Mesenchymal stem cell (in vitro differentiated cells and primary cell): Measurements from ENCODE around the gene ABHD12B.

Source experiments
- DNase-seq: peaks from one replicate; pipeline ENCODE4 v3.0.0-alpha.2; 2013
- H2AFZ ChIP-seq: one replicate; pipeline ENCODE4 v1.6.1; 2013; ENCODE audit warnings: low read depth, mild to moderate bottlenecking, control low read depth, inconsistent platforms, low read length, moderate library complexity
- H2AK5ac ChIP-seq: 2 replicates; pipeline ENCODE4 v1.6.1; 2013; ENCODE audit warnings: low read length, moderate library complexity, mild to moderate bottlenecking, inconsistent platforms; ENCODE audit not compliant: severe bottlenecking
- H2BK120ac ChIP-seq: one replicate; pipeline ENCODE4 v1.6.1; 2013; ENCODE audit warnings: low read depth, mild to moderate bottlenecking, inconsistent platforms, low read length, moderate library complexity
- H2BK12ac ChIP-seq, 2 experiments: one replicate each; pipeline ENCODE4 v1.6.1; 2013; ENCODE audit warnings: inconsistent platforms in 2 of 2, low read length in 2 of 2, mild to moderate bottlenecking in 2 of 2, moderate library complexity in 2 of 2, control low read depth in 1 of 2
- H2BK15ac ChIP-seq: one replicate; pipeline ENCODE4 v1.6.1; 2013; ENCODE audit warnings: mild to moderate bottlenecking, low read depth, inconsistent platforms; ENCODE audit not compliant: poor library complexity, severe bottlenecking
- H2BK5ac ChIP-seq: 2 replicates; pipeline ENCODE4 v1.6.1; 2013; ENCODE audit warnings: low read depth, mild to moderate bottlenecking, low read length, control low read depth, inconsistent platforms; ENCODE audit not compliant: poor library complexity, severe bottlenecking
- H3K14ac ChIP-seq, 2 experiments: one replicate each; pipeline ENCODE4 v1.6.1; 2013; ENCODE audit warnings: inconsistent platforms in 2 of 2, low read length in 2 of 2, control low read depth in 1 of 2, mild to moderate bottlenecking in 1 of 2, moderate library complexity in 1 of 2
- H3K18ac ChIP-seq, 2 experiments: one replicate each; pipeline ENCODE4 v1.6.1; 2013; ENCODE audit warnings: inconsistent platforms in 2 of 2, low read length in 2 of 2, control low read depth in 1 of 2, low read depth in 1 of 2, mild to moderate bottlenecking in 1 of 2
- H3K23ac ChIP-seq, 2 experiments: one replicate each; pipeline ENCODE4 v1.6.1; 2013; ENCODE audit warnings: inconsistent platforms in 2 of 2, low read length in 2 of 2, mild to moderate bottlenecking in 2 of 2, moderate library complexity in 2 of 2, control low read depth in 1 of 2
- H3K27ac ChIP-seq: 2 replicates; pipeline ENCODE4 v1.5.1; 2013; ENCODE audit warnings: mild to moderate bottlenecking, moderate library complexity, low read length, control low read depth, inconsistent platforms; ENCODE audit not compliant: poor library complexity, severe bottlenecking
- H3K27me3 ChIP-seq, 2 experiments: 2 replicates each; pipeline versions ENCODE4 v1.6.1 to v1.7.0; 2013; ENCODE audit warnings: low read length in 2 of 2, mild to moderate bottlenecking in 2 of 2, moderate library complexity in 2 of 2, control low read depth in 1 of 2, inconsistent platforms in 1 of 2; ENCODE audit not compliant: control insufficient read depth in 1 of 2, insufficient read depth in 1 of 2
- H3K36me3 ChIP-seq, 2 experiments: 2 replicates each; pipeline versions ENCODE4 v1.6.1 to v1.7.0; 2013; ENCODE audit warnings: low read length in 2 of 2, control low read depth in 1 of 2, inconsistent platforms in 1 of 2, low read depth in 1 of 2, mild to moderate bottlenecking in 1 of 2; ENCODE audit not compliant: insufficient read depth in 2 of 2, control insufficient read depth in 1 of 2
- H3K4ac ChIP-seq, 2 experiments: one replicate each; pipeline ENCODE4 v1.6.1; 2013; ENCODE audit warnings: inconsistent platforms in 2 of 2, low read length in 2 of 2, mild to moderate bottlenecking in 2 of 2, moderate library complexity in 2 of 2, control low read depth in 1 of 2, low read depth in 1 of 2
- H3K4me1 ChIP-seq: 2 replicates; pipeline ENCODE4 v1.6.1; 2013; ENCODE audit warnings: low read depth, low read length, control low read depth; ENCODE audit not compliant: control insufficient read depth, insufficient read depth
- H3K4me2 ChIP-seq: 2 replicates; pipeline ENCODE4 v1.6.1; 2013; ENCODE audit warnings: low read length, mild to moderate bottlenecking, inconsistent platforms; ENCODE audit not compliant: poor library complexity, severe bottlenecking
- H3K4me3 ChIP-seq, 2 experiments: 2 replicates each; pipeline versions ENCODE4 v1.5.1 to v1.7.0; 2013; ENCODE audit warnings: low read length in 2 of 2, mild to moderate bottlenecking in 2 of 2, control low read depth in 1 of 2, low read depth in 1 of 2; ENCODE audit not compliant: insufficient read depth in 1 of 2
- H3K79me1 ChIP-seq: replicated peaks from 2 replicates; pipeline ENCODE4 v1.6.1; 2013; ENCODE audit warnings: mild to moderate bottlenecking, control low read depth, low read length, inconsistent platforms; ENCODE audit not compliant: poor library complexity, severe bottlenecking
- H3K9ac ChIP-seq: 2 replicates; pipeline ENCODE4 v1.7.0; 2013; ENCODE audit warnings: mild to moderate bottlenecking, low read length, moderate library complexity
- H3K9me3 ChIP-seq: 2 replicates; pipeline ENCODE4 v1.7.0; 2013; ENCODE audit warnings: mild to moderate bottlenecking, low read length; ENCODE audit not compliant: control insufficient read depth
- H4K8ac ChIP-seq: one replicate; pipeline ENCODE4 v1.6.1; 2013; ENCODE audit warnings: inconsistent platforms, mild to moderate bottlenecking, low read length, moderate library complexity
- H4K91ac ChIP-seq: one replicate; pipeline ENCODE4 v1.6.1; 2013; ENCODE audit warnings: mild to moderate bottlenecking, low read length, inconsistent platforms
- WGBS: methylation state at CpG from one replicate; pipeline ENCODE4 v1.1.7; 2013; ENCODE audit warnings: mixed read lengths; 5-methylcytosine and 5-hydroxymethylcytosine counted together

The ABHD12B gene

GRCh38 chr14:50839691-50840090 is 32.2 kb upstream of the ABHD12B start:
- no peak overlapping the region for H2BK12ac ChIP-seq
- H3K23ac ChIP-seq: no peak overlapping the region
- peaks cover 5% of the 10 kb centered on the region for H3K4me1 ChIP-seq
- H2BK120ac ChIP-seq: no peak overlapping the region
- no peak overlapping the region for H3K9ac ChIP-seq
- no peak overlapping the region for H2AFZ ChIP-seq
- no peak overlapping the region for H2AK5ac ChIP-seq
- H3K4me3 ChIP-seq: no peak overlapping the region
- DNase-seq: no peak
- no peak overlapping the region for H3K27ac ChIP-seq
- H3K79me1 ChIP-seq: no peaks in the 10 kb centered on the region
- WGBS: 95% methylated on average over 4 of the region's 5 CpGs
- no peaks in the 10 kb centered on the region for H3K9me3 ChIP-seq
- no peaks in the 10 kb centered on the region for H3K36me3 ChIP-seq
- no peak overlapping the region for H3K14ac ChIP-seq
- H2BK15ac ChIP-seq: no peak overlapping the region
- peaks cover 0 to 4% of the 10 kb centered on the region in 2 experiments for H3K27me3 ChIP-seq
- H2BK5ac ChIP-seq: no peak overlapping the region
- H4K91ac ChIP-seq: no peak overlapping the region
- H3K18ac ChIP-seq: no peak overlapping the region
- H3K4me2 ChIP-seq: no peak overlapping the region
- H4K8ac ChIP-seq: no peak overlapping the region
- no peak overlapping the region for H3K4ac ChIP-seq

- 96% methylated on average over 2 of the region's 2 CpGs for WGBS
- no peak overlapping the region for H3K23ac ChIP-seq
- H3K9ac ChIP-seq: no peak overlapping the region
- H2BK12ac ChIP-seq: no peak overlapping the region
- no peak overlapping the region for H3K27ac ChIP-seq
- no peak for DNase-seq
- no peak overlapping the region for H2BK120ac ChIP-seq
- H3K14ac ChIP-seq: no peak overlapping the region
- H3K9me3 ChIP-seq: no peaks in the 10 kb centered on the region
- H3K18ac ChIP-seq: no peak overlapping the region
- no peak overlapping the region for H3K4me3 ChIP-seq
- H3K36me3 ChIP-seq: no peaks in the 10 kb centered on the region
- H3K79me1 ChIP-seq: no peaks in the 10 kb centered on the region
- H2AK5ac ChIP-seq: no peak overlapping the region
- no peak overlapping the region for H3K4ac ChIP-seq
- no peak overlapping the region for H2BK5ac ChIP-seq
- no peak overlapping the region for H2BK15ac ChIP-seq
- H3K27me3 ChIP-seq: peaks cover 0 to 4% of the 10 kb centered on the region in 2 experiments
- no peak overlapping the region for H4K8ac ChIP-seq
- peaks cover 4% of the 10 kb centered on the region for H3K4me1 ChIP-seq
- H4K91ac ChIP-seq: no peak overlapping the region
- H2AFZ ChIP-seq: no peak overlapping the region
- H3K4me2 ChIP-seq: no peak overlapping the region
These were observed 27.5 kb upstream of the ABHD12B start for GRCh38 chr14:50844391-50844790.

DNA sequence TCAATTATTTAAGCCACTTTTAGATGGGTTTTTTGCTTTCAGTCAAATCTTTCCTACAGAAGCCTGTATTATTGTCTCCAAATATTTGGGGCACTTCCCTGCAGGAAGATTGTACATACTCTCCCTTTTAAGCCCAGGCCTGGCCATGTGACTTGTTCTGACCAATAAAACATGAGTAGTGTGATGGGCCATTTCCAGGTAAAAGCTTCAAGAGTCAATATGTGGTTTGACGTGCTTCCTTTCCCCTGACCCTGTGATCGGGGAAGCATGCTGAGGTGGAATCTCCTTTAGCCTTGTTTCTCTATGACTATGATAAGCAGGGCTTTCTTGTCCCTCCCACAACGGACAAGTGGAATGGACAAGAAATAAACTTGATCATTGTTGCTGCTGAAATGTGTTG is 26.7 kb upstream of the ABHD12B start:
- no peak overlapping the region for H3K4ac ChIP-seq
- no peak overlapping the region for H2AK5ac ChIP-seq
- H2BK120ac ChIP-seq: no peak overlapping the region
- H2BK5ac ChIP-seq: no peak overlapping the region
- no peak overlapping the region for H2AFZ ChIP-seq
- no peak overlapping the region for H3K4me2 ChIP-seq
- no peak overlapping the region for H2BK15ac ChIP-seq
- no peak overlapping the region for H3K18ac ChIP-seq
- H4K91ac ChIP-seq: no peak overlapping the region
- no peak overlapping the region for H3K14ac ChIP-seq
- peaks cover 0 to 2% of the 10 kb centered on the region in 2 experiments for H3K27me3 ChIP-seq
- no peak overlapping the region for H3K9ac ChIP-seq
- no peak overlapping the region for H3K4me3 ChIP-seq
- no peaks in the 10 kb centered on the region for H3K36me3 ChIP-seq
- WGBS: 97% methylated on average over 3 of the region's 3 CpGs
- no peak overlapping the region for H3K23ac ChIP-seq
- H3K4me1 ChIP-seq: peaks cover 4% of the 10 kb centered on the region
- no peak overlapping the region for H3K27ac ChIP-seq
- no peaks in the 10 kb centered on the region for H3K9me3 ChIP-seq
- H2BK12ac ChIP-seq: no peak overlapping the region
- H3K79me1 ChIP-seq: no peaks in the 10 kb centered on the region
- H4K8ac ChIP-seq: no peak overlapping the region
- DNase-seq: no peak

GRCh38 chr14:50846226-50846880 is 25.5 kb upstream of the ABHD12B start:
- H2BK12ac ChIP-seq: no peak overlapping the region
- DNase-seq: peak; percentile 75
- no peak overlapping the region for H2BK120ac ChIP-seq

More at GRCh38 chr14:50846226-50846880, 25.5 kb upstream of the ABHD12B start:
- Histone ChIP-seq H3K27me3 (no peaks in the 10 kb centered on the region), H2BK15ac (no peak overlapping the region), H3K14ac (no peak overlapping the region), H2AK5ac (no peak overlapping the region), H3K4me3 (no peak overlapping the region), H3K4me2 (peak overlapping the region; percentile 5), H4K91ac (no peak overlapping the region), H3K18ac (no peak overlapping the region), H3K4me1 (peaks cover 4% of the 10 kb centered on the region), H4K8ac (no peak overlapping the region), H3K79me1 (no peaks in the 10 kb centered on the region), H3K36me3 (no peaks in the 10 kb centered on the region), H3K9ac (no peak overlapping the region), H3K4ac (no peak overlapping the region), H3K9me3 (no peaks in the 10 kb centered on the region), H3K27ac (peak overlapping the region; percentile 86), H3K23ac (no peak overlapping the region), H2AFZ (no peak overlapping the region), H2BK5ac (no peak overlapping the region)
- 46% methylated on average over 8 of the region's 8 CpGs for WGBS
